GM23338 (cell line): ENCODE results near the gene APOB. TPM values are rescaled to one million over a fixed set of nuclear protein-coding genes. Genes with fewer than 3 reads are reported as not detected.

Source experiments
- ATAC-seq: fragments of 200-7000 bp; cut with Tn5 transposase; 3 replicates; pipeline ENCODE4 v1.9.1; 2020
- DNase-seq: peaks from one replicate; pipeline ENCODE4 v3.0.0-alpha.2; 2015; ENCODE audit warnings: low spot score
- H2AFZ ChIP-seq: fragments of 200-600 bp; sonication (generic); 2 replicates; pipeline ENCODE4 v1.8.0; 2016; ENCODE audit warnings: antibody characterized with exemption, mild to moderate bottlenecking, moderate library complexity
- H3F3A ChIP-seq: fragments of 200-600 bp; sonication (generic); replicated peaks from 2 replicates; pipeline ENCODE4 v1.8.0; 2017; ENCODE audit warnings: antibody characterized with exemption, mixed run types, low read depth
- H3K27ac ChIP-seq: fragments of 200-600 bp; sonication (generic); 2 replicates; pipeline ENCODE4 v1.6.1; 2016; ENCODE audit warnings: low read depth
- H3K27me3 ChIP-seq: fragments of 200-600 bp; sonication (generic); 2 replicates; pipeline ENCODE4 v1.8.0; 2016; ENCODE audit warnings: mild to moderate bottlenecking, mixed run types, moderate library complexity; ENCODE audit not compliant: insufficient read depth
- H3K36me3 ChIP-seq: fragments of 200-600 bp; sonication (generic); 2 replicates; pipeline ENCODE4 v1.8.0; 2016; ENCODE audit warnings: mild to moderate bottlenecking; ENCODE audit not compliant: insufficient read depth
- H3K4me1 ChIP-seq: fragments of 200-600 bp; sonication (generic); 2 replicates; pipeline ENCODE4 v1.8.0; 2016; ENCODE audit warnings: mild to moderate bottlenecking, moderate library complexity; ENCODE audit not compliant: insufficient read depth
- H3K4me2 ChIP-seq: fragments of 200-600 bp; sonication (generic); 2 replicates; pipeline ENCODE4 v1.7.1; 2017; ENCODE audit warnings: mixed run types
- H3K4me3 ChIP-seq: fragments of 200-600 bp; sonication (generic); 2 replicates; pipeline ENCODE4 v1.6.1; 2016; ENCODE audit warnings: mixed run types
- H3K79me2 ChIP-seq: fragments of 200-600 bp; sonication (generic); replicated peaks from 2 replicates; pipeline ENCODE4 v1.8.0; 2017; ENCODE audit warnings: mild to moderate bottlenecking; ENCODE audit not compliant: insufficient read depth
- H3K9me2 ChIP-seq: fragments of 200-600 bp; sonication (generic); 2 replicates; pipeline ENCODE4 v1.8.0; 2017; ENCODE audit not compliant: insufficient read depth
- H4K20me1 ChIP-seq: fragments of 200-600 bp; sonication (generic); replicated peaks from 2 replicates; pipeline ENCODE4 v1.8.0; 2017; ENCODE audit warnings: mild to moderate bottlenecking; ENCODE audit not compliant: insufficient read depth
- H3K27ac Mint-ChIP-seq: 2 replicates; pipeline ENCODE4 v1.8.0; 2020; ENCODE audit warnings: inconsistent platforms, mild to moderate bottlenecking, moderate library complexity, mixed read lengths
- H3K27me3 Mint-ChIP-seq: 3 replicates; pipeline ENCODE4 v1.8.0; 2022; ENCODE audit warnings: low read depth, mild to moderate bottlenecking, moderate library complexity, mixed read lengths, inconsistent platforms; ENCODE audit not compliant: insufficient read depth, poor library complexity
- H3K36me3 Mint-ChIP-seq: 3 replicates; pipeline ENCODE4 v1.8.0; 2021; ENCODE audit warnings: low read depth, mild to moderate bottlenecking, inconsistent platforms, moderate library complexity, mixed read lengths
- H3K4me1 Mint-ChIP-seq: 3 replicates; pipeline ENCODE4 v1.8.0; 2020; ENCODE audit warnings: mild to moderate bottlenecking, inconsistent platforms, mixed read lengths
- H3K4me3 Mint-ChIP-seq: 3 replicates; pipeline ENCODE4 v1.8.0; 2021; ENCODE audit warnings: moderate library complexity, mild to moderate bottlenecking, inconsistent platforms, mixed read lengths
- H3K9me3 Mint-ChIP-seq: 3 replicates; pipeline ENCODE4 v1.8.0; 2020; ENCODE audit warnings: moderate library complexity, mild to moderate bottlenecking, inconsistent platforms, mixed read lengths
- CREB1 ChIP-seq: fragments of 250-450 bp; sonication (Bioruptor Pico); IDR thresholded peaks from 2 replicates; pipeline ENCODE4 v1.5.0; 2020; ENCODE audit warnings: low read depth, mild to moderate bottlenecking, moderate library complexity
- EZH2 ChIP-seq: fragments of 200-600 bp; sonication (generic); IDR thresholded peaks from one replicate; pipeline ENCODE4 v1.8.0; 2017; ENCODE audit warnings: antibody characterized with exemption, mild to moderate bottlenecking, low read depth; ENCODE audit not compliant: unreplicated experiment
- EZH2phosphoT487 ChIP-seq: fragments of 200-600 bp; sonication (generic); IDR thresholded peaks from one replicate; pipeline ENCODE4 v1.8.1; 2018; ENCODE audit warnings: antibody characterized with exemption; ENCODE audit not compliant: unreplicated experiment
- JUNB ChIP-seq: IDR thresholded peaks from one replicate; pipeline ENCODE4 v1.6.1; 2016; ENCODE audit warnings: antibody characterized with exemption; ENCODE audit not compliant: unreplicated experiment
- NANOG ChIP-seq: IDR thresholded peaks from 2 replicates; pipeline ENCODE4 v1.6.1; 2016; ENCODE audit warnings: antibody characterized with exemption, borderline replicate concordance
- POLR2AphosphoS5 ChIP-seq: IDR thresholded peaks from 2 replicates; pipeline ENCODE4 v1.6.1; 2016; ENCODE audit warnings: antibody characterized with exemption, low read depth
- STAT1 ChIP-seq: IDR thresholded peaks from one replicate; pipeline ENCODE4 v1.6.1; 2016; ENCODE audit warnings: antibody characterized with exemption; ENCODE audit not compliant: unreplicated experiment
- ZNF114 ChIP-seq: fragments of 250-450 bp; sonication (Bioruptor Pico); IDR thresholded peaks from 2 replicates; pipeline ENCODE4 v1.5.0; 2020; ENCODE audit warnings: mild to moderate bottlenecking, moderate library complexity
- ZNF331 ChIP-seq: fragments of 250-450 bp; sonication (Bioruptor Pico); IDR thresholded peaks from 2 replicates; pipeline ENCODE4 v1.5.0; 2020; ENCODE audit warnings: low read depth, mild to moderate bottlenecking, moderate library complexity
- polyA plus RNA-seq: library from polyadenylated mRNA; unstranded; fragments of >200 nt; fragmentation: Nextera tagmentation; extraction: Ambion mirVana; gene quantifications from 2 replicates; pipeline ENCODE4 v1.2.1, GENCODE V29; 2016
- total RNA-seq: library from RNA; depleted of rRNA; stranded (reverse); fragments of >200 nt; shearing (Covaris generic); gene quantifications from 2 replicates; pipeline ENCODE4 v1.2.3, GENCODE V29; 2014
- TF ChIP-seq, protein P1 (sequence below): IDR thresholded peaks from one replicate; pipeline ENCODE4 v1.6.1; 2018; ENCODE audit warnings: antibody characterized with exemption; ENCODE audit not compliant: unreplicated experiment
- TF ChIP-seq, protein P2 (sequence below), 2 experiments: fragments of 200-600 bp in 1 of 2; sonication (generic) in 1 of 2; conservative IDR thresholded peaks; 2 replicates each; pipeline versions ENCODE4 v1.5.1 to v1.6.1; 2016 to 2017; ENCODE audit warnings: antibody characterized with exemption in 2 of 2, low read depth in 2 of 2, mild to moderate bottlenecking in 2 of 2, moderate library complexity in 1 of 2
- TF ChIP-seq, protein P3 (sequence below): IDR thresholded peaks from 2 replicates; pipeline ENCODE4 v1.6.1; 2016; ENCODE audit warnings: antibody characterized with exemption
- TF ChIP-seq, protein P4 (sequence below): fragments of 250-450 bp; sonication (Bioruptor Pico); IDR thresholded peaks from 2 replicates; pipeline ENCODE4 v1.5.0; 2020; ENCODE audit warnings: mild to moderate bottlenecking, moderate library complexity

APOB gene
- total and polyA plus RNA-seq, 2 experiments from 2014 or later: 0.08 to 0.56 TPM

DNA sequence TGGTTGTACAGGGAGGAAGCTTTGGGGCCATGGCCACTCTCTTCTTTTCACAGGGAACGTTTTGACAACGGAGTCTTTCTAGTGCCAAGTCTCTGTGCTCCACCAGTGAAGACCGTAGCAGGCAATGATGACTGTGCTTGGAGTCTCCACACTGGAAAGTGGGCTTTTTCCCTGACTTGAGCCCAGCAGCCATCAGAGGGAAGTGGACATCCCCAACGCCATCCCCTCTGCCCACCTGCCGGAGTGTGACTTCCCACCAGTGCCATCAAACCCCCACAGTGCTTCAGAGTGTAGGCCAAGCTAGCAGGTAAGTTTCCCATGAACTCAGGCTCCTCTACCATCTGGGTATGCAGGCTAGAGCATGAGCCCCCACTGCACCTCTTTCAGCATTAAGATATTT lies 78.7 kb downstream of the APOB start:
- Histone ChIP-seq H2AFZ (no peak overlapping the region), H3K4me3 (no peak overlapping the region), H4K20me1 (no peaks in the 10 kb centered on the region), H3F3A (no peaks in the 10 kb centered on the region), H3K27me3 (no peaks in the 10 kb centered on the region), H3K79me2 (no peaks in the 10 kb centered on the region), H3K4me2 (no peak overlapping the region), H3K9me2 (no peaks in the 10 kb centered on the region), H3K36me3 (no peaks in the 10 kb centered on the region), H3K4me1 (no peaks in the 10 kb centered on the region), H3K27ac (no peak overlapping the region)
- Mint-ChIP-seq H3K4me1 (no peaks in the 10 kb centered on the region), H3K27ac (no peak overlapping the region), H3K4me3 (no peak overlapping the region), H3K36me3 (no peaks in the 10 kb centered on the region), H3K9me3 (no peaks in the 10 kb centered on the region), H3K27me3 (peaks cover 7% of the 10 kb centered on the region)
- TF ChIP-seq, protein P1, sequence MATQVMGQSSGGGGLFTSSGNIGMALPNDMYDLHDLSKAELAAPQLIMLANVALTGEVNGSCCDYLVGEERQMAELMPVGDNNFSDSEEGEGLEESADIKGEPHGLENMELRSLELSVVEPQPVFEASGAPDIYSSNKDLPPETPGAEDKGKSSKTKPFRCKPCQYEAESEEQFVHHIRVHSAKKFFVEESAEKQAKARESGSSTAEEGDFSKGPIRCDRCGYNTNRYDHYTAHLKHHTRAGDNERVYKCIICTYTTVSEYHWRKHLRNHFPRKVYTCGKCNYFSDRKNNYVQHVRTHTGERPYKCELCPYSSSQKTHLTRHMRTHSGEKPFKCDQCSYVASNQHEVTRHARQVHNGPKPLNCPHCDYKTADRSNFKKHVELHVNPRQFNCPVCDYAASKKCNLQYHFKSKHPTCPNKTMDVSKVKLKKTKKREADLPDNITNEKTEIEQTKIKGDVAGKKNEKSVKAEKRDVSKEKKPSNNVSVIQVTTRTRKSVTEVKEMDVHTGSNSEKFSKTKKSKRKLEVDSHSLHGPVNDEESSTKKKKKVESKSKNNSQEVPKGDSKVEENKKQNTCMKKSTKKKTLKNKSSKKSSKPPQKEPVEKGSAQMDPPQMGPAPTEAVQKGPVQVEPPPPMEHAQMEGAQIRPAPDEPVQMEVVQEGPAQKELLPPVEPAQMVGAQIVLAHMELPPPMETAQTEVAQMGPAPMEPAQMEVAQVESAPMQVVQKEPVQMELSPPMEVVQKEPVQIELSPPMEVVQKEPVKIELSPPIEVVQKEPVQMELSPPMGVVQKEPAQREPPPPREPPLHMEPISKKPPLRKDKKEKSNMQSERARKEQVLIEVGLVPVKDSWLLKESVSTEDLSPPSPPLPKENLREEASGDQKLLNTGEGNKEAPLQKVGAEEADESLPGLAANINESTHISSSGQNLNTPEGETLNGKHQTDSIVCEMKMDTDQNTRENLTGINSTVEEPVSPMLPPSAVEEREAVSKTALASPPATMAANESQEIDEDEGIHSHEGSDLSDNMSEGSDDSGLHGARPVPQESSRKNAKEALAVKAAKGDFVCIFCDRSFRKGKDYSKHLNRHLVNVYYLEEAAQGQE: no peak
- no peak for TF ChIP-seq JUNB
- no peak for TF ChIP-seq NANOG
- no peak for TF ChIP-seq ZNF114 (CRISPR knock-in tag)
- TF ChIP-seq EZH2: no peak
- no peak for TF ChIP-seq EZH2phosphoT487
- TF ChIP-seq ZNF331: no peak
- TF ChIP-seq, protein P2, sequence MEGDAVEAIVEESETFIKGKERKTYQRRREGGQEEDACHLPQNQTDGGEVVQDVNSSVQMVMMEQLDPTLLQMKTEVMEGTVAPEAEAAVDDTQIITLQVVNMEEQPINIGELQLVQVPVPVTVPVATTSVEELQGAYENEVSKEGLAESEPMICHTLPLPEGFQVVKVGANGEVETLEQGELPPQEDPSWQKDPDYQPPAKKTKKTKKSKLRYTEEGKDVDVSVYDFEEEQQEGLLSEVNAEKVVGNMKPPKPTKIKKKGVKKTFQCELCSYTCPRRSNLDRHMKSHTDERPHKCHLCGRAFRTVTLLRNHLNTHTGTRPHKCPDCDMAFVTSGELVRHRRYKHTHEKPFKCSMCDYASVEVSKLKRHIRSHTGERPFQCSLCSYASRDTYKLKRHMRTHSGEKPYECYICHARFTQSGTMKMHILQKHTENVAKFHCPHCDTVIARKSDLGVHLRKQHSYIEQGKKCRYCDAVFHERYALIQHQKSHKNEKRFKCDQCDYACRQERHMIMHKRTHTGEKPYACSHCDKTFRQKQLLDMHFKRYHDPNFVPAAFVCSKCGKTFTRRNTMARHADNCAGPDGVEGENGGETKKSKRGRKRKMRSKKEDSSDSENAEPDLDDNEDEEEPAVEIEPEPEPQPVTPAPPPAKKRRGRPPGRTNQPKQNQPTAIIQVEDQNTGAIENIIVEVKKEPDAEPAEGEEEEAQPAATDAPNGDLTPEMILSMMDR (conservative IDR thresholded peaks at IDR 0.05; ENCODE audit: low read depth in 2 of 2): no peak
- TF ChIP-seq, protein P3, sequence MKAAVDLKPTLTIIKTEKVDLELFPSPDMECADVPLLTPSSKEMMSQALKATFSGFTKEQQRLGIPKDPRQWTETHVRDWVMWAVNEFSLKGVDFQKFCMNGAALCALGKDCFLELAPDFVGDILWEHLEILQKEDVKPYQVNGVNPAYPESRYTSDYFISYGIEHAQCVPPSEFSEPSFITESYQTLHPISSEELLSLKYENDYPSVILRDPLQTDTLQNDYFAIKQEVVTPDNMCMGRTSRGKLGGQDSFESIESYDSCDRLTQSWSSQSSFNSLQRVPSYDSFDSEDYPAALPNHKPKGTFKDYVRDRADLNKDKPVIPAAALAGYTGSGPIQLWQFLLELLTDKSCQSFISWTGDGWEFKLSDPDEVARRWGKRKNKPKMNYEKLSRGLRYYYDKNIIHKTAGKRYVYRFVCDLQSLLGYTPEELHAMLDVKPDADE: no peak
- no peak for TF ChIP-seq CREB1
- TF ChIP-seq, protein P4, sequence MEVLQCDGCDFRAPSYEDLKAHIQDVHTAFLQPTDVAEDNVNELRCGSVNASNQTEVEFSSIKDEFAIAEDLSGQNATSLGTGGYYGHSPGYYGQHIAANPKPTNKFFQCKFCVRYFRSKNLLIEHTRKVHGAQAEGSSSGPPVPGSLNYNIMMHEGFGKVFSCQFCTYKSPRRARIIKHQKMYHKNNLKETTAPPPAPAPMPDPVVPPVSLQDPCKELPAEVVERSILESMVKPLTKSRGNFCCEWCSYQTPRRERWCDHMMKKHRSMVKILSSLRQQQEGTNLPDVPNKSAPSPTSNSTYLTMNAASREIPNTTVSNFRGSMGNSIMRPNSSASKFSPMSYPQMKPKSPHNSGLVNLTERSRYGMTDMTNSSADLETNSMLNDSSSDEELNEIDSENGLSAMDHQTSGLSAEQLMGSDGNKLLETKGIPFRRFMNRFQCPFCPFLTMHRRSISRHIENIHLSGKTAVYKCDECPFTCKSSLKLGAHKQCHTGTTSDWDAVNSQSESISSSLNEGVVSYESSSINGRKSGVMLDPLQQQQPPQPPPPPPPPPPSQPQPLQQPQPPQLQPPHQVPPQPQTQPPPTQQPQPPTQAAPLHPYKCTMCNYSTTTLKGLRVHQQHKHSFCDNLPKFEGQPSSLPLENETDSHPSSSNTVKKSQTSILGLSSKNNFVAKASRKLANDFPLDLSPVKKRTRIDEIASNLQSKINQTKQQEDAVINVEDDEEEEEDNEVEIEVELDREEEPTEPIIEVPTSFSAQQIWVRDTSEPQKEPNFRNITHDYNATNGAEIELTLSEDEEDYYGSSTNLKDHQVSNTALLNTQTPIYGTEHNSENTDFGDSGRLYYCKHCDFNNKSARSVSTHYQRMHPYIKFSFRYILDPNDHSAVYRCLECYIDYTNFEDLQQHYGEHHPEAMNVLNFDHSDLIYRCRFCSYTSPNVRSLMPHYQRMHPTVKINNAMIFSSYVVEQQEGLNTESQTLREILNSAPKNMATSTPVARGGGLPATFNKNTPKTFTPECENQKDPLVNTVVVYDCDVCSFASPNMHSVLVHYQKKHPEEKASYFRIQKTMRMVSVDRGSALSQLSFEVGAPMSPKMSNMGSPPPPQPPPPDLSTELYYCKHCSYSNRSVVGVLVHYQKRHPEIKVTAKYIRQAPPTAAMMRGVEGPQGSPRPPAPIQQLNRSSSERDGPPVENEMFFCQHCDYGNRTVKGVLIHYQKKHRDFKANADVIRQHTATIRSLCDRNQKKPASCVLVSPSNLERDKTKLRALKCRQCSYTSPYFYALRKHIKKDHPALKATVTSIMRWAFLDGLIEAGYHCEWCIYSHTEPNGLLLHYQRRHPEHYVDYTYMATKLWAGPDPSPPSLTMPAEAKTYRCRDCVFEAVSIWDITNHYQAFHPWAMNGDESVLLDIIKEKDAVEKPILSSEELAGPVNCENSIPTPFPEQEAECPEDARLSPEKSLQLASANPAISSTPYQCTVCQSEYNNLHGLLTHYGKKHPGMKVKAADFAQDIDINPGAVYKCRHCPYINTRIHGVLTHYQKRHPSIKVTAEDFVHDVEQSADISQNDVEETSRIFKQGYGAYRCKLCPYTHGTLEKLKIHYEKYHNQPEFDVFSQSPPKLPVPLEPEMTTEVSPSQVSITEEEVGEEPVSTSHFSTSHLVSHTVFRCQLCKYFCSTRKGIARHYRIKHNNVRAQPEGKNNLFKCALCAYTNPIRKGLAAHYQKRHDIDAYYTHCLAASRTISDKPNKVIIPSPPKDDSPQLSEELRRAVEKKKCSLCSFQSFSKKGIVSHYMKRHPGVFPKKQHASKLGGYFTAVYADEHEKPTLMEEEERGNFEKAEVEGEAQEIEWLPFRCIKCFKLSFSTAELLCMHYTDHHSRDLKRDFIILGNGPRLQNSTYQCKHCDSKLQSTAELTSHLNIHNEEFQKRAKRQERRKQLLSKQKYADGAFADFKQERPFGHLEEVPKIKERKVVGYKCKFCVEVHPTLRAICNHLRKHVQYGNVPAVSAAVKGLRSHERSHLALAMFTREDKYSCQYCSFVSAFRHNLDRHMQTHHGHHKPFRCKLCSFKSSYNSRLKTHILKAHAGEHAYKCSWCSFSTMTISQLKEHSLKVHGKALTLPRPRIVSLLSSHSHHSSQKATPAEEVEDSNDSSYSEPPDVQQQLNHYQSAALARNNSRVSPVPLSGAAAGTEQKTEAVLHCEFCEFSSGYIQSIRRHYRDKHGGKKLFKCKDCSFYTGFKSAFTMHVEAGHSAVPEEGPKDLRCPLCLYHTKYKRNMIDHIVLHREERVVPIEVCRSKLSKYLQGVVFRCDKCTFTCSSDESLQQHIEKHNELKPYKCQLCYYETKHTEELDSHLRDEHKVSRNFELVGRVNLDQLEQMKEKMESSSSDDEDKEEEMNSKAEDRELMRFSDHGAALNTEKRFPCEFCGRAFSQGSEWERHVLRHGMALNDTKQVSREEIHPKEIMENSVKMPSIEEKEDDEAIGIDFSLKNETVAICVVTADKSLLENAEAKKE (CRISPR knock-in tag): no peak
- TF ChIP-seq STAT1: no peak
- TF ChIP-seq POLR2AphosphoS5: no peak
- DNase-seq (no peak), ATAC-seq (no peak)
